ENCODE measurements around the gene KDM5B. TPM values are rescaled to one million over a fixed set of nuclear protein-coding genes. Genes with fewer than 3 reads are reported as not detected.

Gene KDM5B
- total and polyA plus RNA-seq, 2 experiments from 2014 or later = 175 to 202 TPM

DNA sequence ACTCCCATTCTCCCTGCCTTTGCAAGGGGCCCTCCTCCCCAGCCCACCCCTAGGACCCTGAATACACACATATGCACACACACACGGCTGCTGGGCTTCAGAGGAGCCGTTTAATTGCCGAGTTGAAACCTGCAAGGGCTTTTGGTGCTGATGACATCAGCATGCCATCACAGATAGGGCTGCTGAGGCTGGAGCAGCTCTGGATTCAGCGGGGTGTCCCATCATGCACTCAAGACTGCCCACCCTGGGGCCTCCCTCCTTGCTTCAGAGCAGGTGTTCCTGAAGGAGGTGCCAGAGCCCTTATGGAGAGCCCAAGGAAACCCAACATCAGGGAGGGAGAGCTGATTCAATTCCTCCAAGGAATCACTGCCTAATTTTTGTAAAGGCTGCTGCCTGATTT, 103.6 kb downstream of the KDM5B start:
- peaks cover 4% of the 10 kb centered on the region; the same call in 1 of the 2 replicates for H3K79me2 ChIP-seq (replicated peaks; ENCODE audit: insufficient read depth)
- TF ChIP-seq NANOG (IDR thresholded peaks at IDR 0.05; ENCODE audit: borderline replicate concordance) (no peak), EZH2 (IDR thresholded peaks at IDR 0.05; ENCODE audit: low read depth, unreplicated experiment) (no peak), POLR2AphosphoS5 (IDR thresholded peaks at IDR 0.05; ENCODE audit: low read depth) (no peak), EZH2phosphoT487 (IDR thresholded peaks at IDR 0.05; ENCODE audit: unreplicated experiment) (no peak), JUNB (IDR thresholded peaks at IDR 0.05; ENCODE audit: unreplicated experiment) (no peak), STAT1 (IDR thresholded peaks at IDR 0.05; ENCODE audit: unreplicated experiment) (no peak), CREB1 (CRISPR knock-in tag; IDR thresholded peaks at IDR 0.05; ENCODE audit: low read depth) (no peak), ZNF331 (CRISPR knock-in tag; IDR thresholded peaks at IDR 0.05; ENCODE audit: low read depth) (no peak)
- TF ChIP-seq, protein P1, sequence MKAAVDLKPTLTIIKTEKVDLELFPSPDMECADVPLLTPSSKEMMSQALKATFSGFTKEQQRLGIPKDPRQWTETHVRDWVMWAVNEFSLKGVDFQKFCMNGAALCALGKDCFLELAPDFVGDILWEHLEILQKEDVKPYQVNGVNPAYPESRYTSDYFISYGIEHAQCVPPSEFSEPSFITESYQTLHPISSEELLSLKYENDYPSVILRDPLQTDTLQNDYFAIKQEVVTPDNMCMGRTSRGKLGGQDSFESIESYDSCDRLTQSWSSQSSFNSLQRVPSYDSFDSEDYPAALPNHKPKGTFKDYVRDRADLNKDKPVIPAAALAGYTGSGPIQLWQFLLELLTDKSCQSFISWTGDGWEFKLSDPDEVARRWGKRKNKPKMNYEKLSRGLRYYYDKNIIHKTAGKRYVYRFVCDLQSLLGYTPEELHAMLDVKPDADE (IDR thresholded peaks at IDR 0.05) = no peak
- TF ChIP-seq, protein P2, sequence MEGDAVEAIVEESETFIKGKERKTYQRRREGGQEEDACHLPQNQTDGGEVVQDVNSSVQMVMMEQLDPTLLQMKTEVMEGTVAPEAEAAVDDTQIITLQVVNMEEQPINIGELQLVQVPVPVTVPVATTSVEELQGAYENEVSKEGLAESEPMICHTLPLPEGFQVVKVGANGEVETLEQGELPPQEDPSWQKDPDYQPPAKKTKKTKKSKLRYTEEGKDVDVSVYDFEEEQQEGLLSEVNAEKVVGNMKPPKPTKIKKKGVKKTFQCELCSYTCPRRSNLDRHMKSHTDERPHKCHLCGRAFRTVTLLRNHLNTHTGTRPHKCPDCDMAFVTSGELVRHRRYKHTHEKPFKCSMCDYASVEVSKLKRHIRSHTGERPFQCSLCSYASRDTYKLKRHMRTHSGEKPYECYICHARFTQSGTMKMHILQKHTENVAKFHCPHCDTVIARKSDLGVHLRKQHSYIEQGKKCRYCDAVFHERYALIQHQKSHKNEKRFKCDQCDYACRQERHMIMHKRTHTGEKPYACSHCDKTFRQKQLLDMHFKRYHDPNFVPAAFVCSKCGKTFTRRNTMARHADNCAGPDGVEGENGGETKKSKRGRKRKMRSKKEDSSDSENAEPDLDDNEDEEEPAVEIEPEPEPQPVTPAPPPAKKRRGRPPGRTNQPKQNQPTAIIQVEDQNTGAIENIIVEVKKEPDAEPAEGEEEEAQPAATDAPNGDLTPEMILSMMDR (conservative IDR thresholded peaks at IDR 0.05; ENCODE audit: low read depth in 2 of 2) = no peak
- no peak overlapping the region for H3K4me2 ChIP-seq
- H2AFZ ChIP-seq = no peak overlapping the region
- H3K27ac ChIP-seq (ENCODE audit: low read depth) = no peak overlapping the region
- ATAC-seq (no peak), DNase-seq (ENCODE audit: low spot score) (no peak)
- Mint-ChIP-seq H3K4me3 (no peak overlapping the region), H3K27ac (no peak overlapping the region), H3K36me3 (ENCODE audit: low read depth) (no peaks in the 10 kb centered on the region), H3K4me1 (peaks cover 37% of the 10 kb centered on the region), H3K9me3 (no peaks in the 10 kb centered on the region), H3K27me3 (ENCODE audit: insufficient read depth, low read depth, poor library complexity) (peaks cover 12% of the 10 kb centered on the region)
- no peak overlapping the region for H3K4me3 ChIP-seq
- peaks cover 7% of the 10 kb centered on the region; the same call in 1 of the 2 replicates for H3K27me3 ChIP-seq (ENCODE audit: insufficient read depth)
- H3K9me2 ChIP-seq (ENCODE audit: insufficient read depth) = no peaks in the 10 kb centered on the region
- H3F3A ChIP-seq (replicated peaks; ENCODE audit: low read depth) = 0 out of 2 replicates have a peak, but pooled peaks cover 2% of the 10 kb centered on the region
- peaks cover 20% of the 10 kb centered on the region for H3K4me1 ChIP-seq (ENCODE audit: insufficient read depth)
- no peaks in the 10 kb centered on the region for H3K36me3 ChIP-seq (ENCODE audit: insufficient read depth)
- peaks cover 27% of the 10 kb centered on the region; the same call in 1 of the 2 replicates for H4K20me1 ChIP-seq (replicated peaks; ENCODE audit: insufficient read depth)

DNA sequence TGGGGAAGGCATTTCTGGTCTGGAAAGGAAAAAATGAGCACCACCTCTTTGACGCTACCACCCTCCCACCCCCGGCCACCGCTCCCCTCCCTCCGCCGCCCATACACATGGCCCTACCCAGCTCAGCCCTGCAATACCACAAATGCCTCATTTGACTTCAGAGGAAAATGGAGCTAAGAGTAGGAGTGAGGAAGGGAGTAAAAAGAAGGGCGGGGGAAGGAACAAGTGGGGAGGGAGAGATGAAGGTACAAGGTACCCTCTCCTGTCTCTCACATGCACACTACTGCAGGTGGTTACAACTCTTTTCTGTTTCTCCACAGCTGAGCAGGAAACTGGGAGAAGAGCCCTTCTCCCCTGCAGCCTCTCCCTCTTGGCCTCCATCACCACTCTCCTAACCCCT, 105.0 kb downstream of the KDM5B start:
- Mint-ChIP-seq H3K27ac (no peak overlapping the region), H3K4me3 (no peak overlapping the region), H3K9me3 (no peaks in the 10 kb centered on the region), H3K27me3 (ENCODE audit: insufficient read depth, low read depth, poor library complexity) (peaks cover 8% of the 10 kb centered on the region), H3K4me1 (peaks cover 28% of the 10 kb centered on the region), H3K36me3 (ENCODE audit: low read depth) (no peaks in the 10 kb centered on the region)
- no peak overlapping the region for H2AFZ ChIP-seq
- DNase-seq (ENCODE audit: low spot score) = no peak
- no peak for ATAC-seq
- H3K4me2 ChIP-seq = no peak overlapping the region
- H3K79me2 ChIP-seq (replicated peaks; ENCODE audit: insufficient read depth) = no peaks in the 10 kb centered on the region
- H3K27me3 ChIP-seq (ENCODE audit: insufficient read depth) = no peaks in the 10 kb centered on the region
- H3K9me2 ChIP-seq (ENCODE audit: insufficient read depth) = no peaks in the 10 kb centered on the region
- peaks cover 27% of the 10 kb centered on the region; the same call in 1 of the 2 replicates for H4K20me1 ChIP-seq (replicated peaks; ENCODE audit: insufficient read depth)
- H3K27ac ChIP-seq (ENCODE audit: low read depth) = no peak overlapping the region
- H3K4me3 ChIP-seq = no peak overlapping the region
- H3K4me1 ChIP-seq (ENCODE audit: insufficient read depth) = peaks cover 13% of the 10 kb centered on the region
- 0 out of 2 replicates have a peak, but pooled peaks cover 2% of the 10 kb centered on the region for H3F3A ChIP-seq (replicated peaks; ENCODE audit: low read depth)
- no peaks in the 10 kb centered on the region for H3K36me3 ChIP-seq (ENCODE audit: insufficient read depth)
- TF ChIP-seq NANOG (IDR thresholded peaks at IDR 0.05; ENCODE audit: borderline replicate concordance) (no peak), POLR2AphosphoS5 (IDR thresholded peaks at IDR 0.05; ENCODE audit: low read depth) (no peak), CREB1 (CRISPR knock-in tag; IDR thresholded peaks at IDR 0.05; ENCODE audit: low read depth) (no peak), ZNF331 (CRISPR knock-in tag; IDR thresholded peaks at IDR 0.05; ENCODE audit: low read depth) (no peak), EZH2 (IDR thresholded peaks at IDR 0.05; ENCODE audit: low read depth, unreplicated experiment) (no peak), ZNF114 (CRISPR knock-in tag; IDR thresholded peaks at IDR 0.05) (no peak)
- TF ChIP-seq, protein P2 (conservative IDR thresholded peaks at IDR 0.05; ENCODE audit: low read depth in 2 of 2) = no peak
- TF ChIP-seq, protein P1 (IDR thresholded peaks at IDR 0.05) = no peak
- TF ChIP-seq, protein P3, sequence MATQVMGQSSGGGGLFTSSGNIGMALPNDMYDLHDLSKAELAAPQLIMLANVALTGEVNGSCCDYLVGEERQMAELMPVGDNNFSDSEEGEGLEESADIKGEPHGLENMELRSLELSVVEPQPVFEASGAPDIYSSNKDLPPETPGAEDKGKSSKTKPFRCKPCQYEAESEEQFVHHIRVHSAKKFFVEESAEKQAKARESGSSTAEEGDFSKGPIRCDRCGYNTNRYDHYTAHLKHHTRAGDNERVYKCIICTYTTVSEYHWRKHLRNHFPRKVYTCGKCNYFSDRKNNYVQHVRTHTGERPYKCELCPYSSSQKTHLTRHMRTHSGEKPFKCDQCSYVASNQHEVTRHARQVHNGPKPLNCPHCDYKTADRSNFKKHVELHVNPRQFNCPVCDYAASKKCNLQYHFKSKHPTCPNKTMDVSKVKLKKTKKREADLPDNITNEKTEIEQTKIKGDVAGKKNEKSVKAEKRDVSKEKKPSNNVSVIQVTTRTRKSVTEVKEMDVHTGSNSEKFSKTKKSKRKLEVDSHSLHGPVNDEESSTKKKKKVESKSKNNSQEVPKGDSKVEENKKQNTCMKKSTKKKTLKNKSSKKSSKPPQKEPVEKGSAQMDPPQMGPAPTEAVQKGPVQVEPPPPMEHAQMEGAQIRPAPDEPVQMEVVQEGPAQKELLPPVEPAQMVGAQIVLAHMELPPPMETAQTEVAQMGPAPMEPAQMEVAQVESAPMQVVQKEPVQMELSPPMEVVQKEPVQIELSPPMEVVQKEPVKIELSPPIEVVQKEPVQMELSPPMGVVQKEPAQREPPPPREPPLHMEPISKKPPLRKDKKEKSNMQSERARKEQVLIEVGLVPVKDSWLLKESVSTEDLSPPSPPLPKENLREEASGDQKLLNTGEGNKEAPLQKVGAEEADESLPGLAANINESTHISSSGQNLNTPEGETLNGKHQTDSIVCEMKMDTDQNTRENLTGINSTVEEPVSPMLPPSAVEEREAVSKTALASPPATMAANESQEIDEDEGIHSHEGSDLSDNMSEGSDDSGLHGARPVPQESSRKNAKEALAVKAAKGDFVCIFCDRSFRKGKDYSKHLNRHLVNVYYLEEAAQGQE (IDR thresholded peaks at IDR 0.05; ENCODE audit: unreplicated experiment) = no peak
